Activated CD4-positive, alpha-beta T cell treated with anti-CD3 and anti-CD28 coated beads for 24 hours (primary cell): ENCODE data around the gene ART4.

Source experiments
- DNase-seq, 2 donors: peaks; one replicate each; pipeline ENCODE4 v3.0.0-alpha.2; 2020; ENCODE audit warnings: low read depth in 2 of 2

The ART4 gene, protein sequence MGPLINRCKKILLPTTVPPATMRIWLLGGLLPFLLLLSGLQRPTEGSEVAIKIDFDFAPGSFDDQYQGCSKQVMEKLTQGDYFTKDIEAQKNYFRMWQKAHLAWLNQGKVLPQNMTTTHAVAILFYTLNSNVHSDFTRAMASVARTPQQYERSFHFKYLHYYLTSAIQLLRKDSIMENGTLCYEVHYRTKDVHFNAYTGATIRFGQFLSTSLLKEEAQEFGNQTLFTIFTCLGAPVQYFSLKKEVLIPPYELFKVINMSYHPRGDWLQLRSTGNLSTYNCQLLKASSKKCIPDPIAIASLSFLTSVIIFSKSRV

DNA sequence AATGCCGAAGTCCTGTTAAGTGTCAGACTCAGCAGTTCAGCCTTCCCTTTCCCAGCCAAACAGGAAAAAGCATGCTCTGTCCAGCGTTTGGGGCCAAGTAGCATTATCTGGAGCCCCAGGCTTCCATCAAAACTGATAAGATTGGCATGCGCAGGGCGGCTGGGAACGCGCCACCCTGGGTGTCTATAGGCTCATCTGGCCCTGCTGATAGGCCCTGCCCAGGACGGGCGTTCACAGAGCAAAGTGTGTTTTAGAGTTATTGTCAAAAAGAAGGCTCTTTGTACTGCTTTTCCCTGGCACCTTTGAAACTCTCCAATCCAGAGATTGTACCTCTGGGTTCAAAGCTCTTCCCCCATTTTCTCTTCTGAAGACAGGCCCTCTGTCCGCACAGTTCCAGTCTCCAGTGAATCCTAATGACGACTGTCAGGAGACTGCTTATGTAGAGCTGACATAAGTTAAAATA, at the start of gene ART4:
ART4 (minus strand) TSS at position 102 of the 463 bp plus-strand sequence. CDS start 413 bp downstream, outside the sequence.
- no peak for DNase-seq

DNA sequence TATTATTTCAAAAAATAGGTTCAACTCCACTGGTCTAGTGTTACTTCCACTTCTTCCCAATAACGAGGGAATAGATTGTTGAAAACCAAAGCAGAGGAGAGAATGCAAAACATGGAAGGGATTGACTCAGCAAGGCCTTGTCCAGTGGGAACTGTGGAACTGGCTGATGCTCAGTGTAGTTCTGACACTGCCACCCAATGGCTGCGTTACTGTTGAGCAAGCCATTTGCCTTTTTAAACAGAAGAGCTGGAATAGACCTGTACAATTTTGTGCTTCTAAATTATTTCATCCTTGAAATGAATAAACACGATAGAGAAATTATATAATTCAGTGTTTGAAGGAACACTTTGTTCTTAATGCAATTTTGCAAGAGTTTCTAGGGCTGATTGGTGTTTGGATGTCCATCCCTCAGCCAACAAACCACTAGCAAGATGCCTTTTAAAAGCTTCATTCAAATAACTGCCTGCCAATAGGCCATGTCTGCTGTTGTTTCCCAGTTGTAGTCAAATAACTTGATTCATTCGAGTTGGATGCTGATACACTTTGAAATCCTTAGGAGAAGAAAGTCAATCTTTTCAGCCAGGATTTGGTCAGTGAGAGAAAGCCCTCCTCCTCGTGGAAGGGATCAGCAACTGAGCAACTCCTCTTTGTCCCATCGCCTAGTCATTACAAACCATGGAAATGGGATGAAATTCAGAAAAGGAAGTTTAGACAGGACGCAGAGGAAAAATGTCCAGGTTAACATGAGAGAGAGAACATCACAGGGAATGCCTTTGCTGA, 49.6 kb upstream of the ART4 start:
- DNase-seq, result no peak

DNA sequence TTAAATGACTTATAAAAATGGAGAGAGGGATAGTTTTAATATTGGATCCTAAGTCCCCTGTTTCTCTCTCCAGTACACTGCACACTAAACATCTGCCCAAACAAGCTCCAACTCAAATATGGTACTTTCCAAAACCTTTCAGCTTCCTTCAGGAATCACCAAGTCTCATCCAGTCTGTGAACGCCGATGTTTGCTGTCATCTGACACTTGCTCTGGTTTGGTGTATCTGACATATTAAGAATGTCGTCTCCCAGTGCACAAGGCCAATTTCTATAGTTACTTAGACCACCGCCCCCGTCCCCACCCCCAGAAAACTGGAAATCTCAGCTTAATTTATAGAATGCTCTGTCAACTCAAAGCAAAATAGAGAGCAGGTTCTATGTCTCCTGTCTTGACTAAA, 47.4 kb upstream of the ART4 start:
- no peak for DNase-seq

DNA sequence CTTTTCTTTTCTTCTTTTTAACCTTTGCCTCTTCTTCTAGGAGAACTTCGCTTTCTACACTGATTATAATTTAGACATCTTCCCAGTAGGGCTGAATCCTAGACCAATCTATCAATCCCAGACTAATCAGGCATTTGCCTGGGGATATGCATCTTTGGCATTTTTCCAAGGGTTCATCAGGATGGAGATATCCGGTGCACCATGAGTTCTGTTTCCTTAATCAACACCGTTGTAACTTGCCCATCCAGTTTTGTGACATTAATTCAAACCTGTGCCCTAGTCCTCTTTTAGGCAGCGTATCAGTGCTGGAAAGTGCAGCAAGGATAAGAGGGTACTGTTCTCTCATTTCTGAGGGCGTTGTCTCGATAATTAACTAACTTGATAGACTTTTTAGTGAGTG, 42.9 kb upstream of the ART4 start:
- DNase-seq, result no peak

DNA sequence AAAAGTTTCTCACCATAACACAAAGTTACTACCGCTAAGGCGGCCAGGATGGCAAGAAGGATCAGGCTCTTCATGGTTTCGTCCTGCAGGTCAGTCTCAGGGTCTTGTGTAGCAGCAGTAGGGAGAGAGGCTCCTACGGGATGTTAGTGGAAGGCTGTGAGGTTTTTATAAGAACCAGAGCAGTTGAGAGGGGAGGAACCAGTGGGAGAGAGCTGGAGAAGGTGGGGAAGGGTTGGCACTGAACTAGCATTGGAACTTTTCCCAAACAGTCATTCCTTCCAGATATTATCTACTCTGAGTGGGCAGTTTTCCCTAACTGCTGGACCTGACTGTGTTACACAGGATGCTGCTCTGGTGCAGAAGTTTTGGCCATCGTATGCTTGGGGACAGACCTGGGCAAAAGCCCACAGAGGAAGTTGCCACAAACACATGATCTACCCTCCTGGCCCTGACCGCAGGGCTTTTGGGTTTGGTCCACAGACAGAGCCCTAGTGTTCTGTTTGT, 42.4 kb upstream of the ART4 start, which contains the start of gene MGP:
MGP (minus strand) TSS at position 137 of the 504 bp plus-strand sequence; CDS start at position 74, 63 bp downstream.
- DNase-seq, result no peak

DNA sequence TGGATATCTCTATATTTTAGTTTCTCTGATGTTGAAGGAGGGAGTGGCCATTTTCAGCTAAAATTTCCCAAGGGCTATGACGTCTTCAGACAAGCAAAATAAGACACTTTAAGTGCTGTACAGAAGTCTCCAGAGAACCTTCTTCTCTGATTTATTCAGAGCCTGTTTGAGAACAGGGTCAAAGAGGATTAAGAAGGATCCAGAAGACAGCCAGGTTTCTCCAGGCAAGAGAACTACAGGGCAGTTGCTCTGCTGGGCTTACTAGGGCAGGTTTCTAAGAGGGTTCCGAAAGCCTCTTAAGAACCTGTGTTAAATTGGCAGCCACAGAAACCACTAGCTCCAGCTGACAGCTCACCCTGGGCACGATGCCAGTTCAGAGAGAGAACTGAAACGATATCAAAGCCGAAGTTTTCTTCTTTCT, 41.1 kb upstream of the ART4 start:
- DNase-seq, result peak; percentile 51 to 52

DNA sequence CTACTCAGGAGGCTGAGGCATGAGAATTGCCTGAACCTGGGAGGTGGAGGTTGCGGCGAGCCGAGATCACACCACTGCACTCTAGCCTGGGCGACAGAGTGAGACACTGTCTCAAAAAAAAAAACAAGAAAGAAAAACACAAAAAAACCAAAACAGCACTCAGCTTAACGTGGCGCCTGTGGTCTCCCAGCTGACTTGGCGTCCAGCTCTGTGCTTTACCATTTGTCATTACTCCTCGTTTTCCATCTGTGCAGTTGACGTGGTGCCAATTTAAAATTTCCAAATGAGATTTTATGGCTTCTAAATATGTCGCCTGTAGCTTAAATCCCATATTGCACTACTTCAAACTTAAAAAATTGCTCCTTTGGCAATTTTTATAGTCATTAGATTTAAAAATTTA, 40.4 kb upstream of the ART4 start:
- DNase-seq, result no peak

DNA sequence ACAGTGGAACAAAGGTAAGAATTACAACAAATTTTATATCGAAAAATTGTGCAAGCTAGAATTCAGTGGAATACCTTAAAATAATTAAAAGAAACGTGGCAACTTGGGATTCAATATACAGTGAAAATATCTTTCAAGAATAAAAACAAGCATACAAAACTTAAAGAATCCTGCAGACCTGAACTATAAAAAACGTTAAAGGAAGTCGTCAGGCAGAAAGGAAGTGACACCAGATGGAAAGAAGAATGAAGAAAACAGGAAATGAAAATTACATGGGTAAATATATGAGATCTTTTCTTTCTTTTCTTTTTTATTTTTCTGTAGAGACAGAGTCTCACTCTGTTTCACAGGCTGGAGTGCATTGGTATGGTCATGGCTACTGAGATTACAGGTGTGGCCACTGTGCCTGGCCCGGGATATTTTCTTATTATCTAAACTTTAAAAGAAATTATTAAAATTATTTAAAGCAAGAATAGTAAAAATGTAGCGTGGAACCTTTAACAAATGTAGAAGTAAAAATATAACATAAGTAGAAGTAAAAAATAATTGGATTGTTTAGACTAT, 37.6 kb upstream of the ART4 start:
- DNase-seq, result no peak

DNA sequence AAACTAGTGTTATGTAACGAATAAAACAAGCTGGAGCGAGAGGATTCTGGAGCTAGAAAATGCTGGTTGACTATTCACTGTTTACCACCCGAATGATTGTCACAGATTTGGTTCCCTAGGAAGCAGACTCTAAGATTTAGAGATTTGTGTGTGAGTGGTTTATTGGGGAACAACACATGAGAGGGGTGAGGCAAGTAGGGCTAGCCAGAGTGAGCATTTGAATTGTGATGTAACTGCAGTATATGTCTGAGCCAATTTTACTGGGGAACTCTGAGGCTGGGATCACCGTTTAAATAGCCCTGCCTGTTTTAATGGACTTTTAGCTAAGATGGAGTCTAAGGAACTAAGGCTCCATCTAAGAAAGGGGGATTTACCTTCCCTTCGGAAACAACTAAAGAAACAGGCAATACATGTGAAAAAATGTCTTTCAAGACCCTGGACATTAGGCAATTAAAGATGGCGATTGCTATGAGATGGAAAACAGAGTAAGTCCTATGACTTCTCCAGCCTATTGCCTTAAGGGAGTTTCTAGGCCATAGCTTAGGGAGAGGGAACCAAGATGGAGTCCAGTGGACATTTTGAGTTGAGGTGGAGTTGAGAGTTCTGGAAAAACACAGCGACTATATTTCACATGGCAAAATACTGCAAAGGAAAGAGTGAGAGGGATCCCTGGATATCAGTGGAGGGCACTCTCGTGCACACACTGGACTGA, 36.1 kb upstream of the ART4 start:
- DNase-seq, result no peak

DNA sequence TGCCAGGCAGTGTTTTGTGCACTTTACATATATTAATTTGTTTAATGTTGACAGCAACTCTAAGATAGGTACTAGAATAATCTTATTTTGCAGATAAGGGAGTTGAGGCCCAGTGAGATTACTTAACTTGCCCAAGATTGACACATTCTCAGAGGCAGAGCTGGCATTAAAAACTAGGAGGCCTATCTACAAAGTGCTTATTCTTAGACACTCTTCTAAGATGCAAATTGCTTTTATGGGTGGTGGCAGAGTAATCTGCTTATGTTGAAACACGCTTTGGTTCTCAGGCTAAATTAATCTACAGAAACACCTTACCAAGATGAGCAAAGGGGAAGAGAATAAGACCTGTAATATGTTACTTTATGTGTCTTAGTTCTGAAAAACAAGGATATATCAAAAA, 35.2 kb upstream of the ART4 start:
- no peak for DNase-seq

DNA sequence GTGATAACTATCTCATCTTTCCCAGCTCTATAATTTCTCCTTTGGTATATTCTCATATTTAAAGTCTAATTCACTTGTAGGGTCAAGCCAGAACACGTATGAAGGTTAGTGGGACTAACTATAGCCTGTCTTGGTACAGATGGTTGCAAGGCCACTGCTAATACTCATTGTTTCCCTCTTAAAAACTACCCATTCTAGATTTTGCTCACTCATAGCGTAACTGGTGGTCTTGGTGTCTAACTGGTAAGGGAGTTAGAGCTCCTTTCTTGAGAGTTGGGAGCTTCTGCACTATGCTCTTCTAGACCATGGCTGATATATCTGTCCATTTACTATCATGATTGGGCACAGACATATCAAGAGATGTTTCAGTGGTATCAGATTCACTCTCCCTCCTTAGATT, 33.5 kb upstream of the ART4 start:
- no peak for DNase-seq

DNA sequence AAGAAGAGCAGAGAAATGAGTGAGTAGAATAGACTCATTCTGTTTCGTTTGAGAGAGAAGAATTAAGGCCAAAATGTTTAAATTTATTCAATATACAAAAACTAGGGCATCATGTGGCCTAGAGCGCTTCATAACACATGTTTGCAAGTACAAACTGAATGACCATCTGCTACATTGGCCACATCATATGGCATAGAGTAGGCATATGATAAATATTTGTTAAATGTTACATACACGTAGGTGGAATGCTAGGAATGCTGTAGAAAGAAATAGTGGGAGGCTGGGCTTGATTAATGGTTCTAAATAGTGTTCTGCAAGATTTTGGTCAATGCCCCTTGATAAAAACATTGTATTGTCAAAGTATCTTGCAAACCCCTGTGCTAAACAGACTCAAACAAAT, 31.6 kb upstream of the ART4 start:
- no peak for DNase-seq

DNA sequence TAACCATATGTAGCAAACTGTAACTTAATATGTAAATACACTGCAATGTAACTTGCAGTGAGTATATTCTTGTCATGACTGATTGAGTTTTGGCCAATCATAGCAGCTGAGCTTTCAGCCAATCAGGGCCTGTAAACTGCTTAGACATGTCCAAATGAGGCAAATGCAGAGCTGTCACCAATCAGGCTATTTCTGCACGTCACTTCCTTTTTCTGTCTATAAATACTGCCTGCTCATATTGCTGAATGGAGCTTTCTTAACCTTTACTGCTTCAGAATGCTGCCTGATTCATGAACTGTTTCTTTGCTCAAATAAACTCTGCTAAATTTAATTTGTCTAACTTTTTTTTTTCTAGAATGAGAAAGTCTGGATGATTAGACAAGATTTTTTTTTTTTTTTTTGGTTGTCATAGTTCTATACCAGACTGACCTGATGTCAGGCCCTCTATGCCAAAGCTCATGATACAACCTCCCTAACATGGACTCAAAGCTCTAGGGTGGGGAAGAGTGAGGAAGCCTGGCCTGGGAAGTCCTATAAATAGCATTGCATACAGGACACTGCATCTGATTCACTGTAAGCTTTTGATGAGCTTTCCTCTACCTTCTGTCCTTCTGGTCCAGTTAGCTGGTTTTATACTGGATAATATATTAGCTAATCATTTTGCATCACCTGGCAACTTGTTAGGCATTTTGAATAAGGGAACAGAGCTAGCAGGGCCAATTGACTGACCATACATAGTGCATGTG, 30.3 kb upstream of the ART4 start:
- DNase-seq, result no peak

DNA sequence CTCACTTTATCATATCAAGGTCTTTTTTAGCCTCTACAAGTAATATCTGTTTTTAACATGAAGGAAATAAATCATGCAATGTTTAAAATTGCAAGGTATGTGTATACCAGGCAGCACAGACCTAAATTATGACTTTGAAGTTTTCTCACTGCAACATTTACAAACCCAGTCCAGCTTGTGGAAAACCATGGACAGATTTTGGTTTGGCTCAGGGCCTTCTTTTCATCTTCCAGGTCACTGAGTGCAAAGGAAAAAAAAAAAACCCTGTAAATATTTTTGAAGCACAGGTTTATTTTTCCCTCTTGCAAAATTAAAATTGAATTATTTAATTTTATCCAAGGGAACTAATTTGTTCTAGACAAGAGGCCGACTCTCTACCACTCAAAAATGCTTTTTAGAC, 28.6 kb upstream of the ART4 start:
- no peak for DNase-seq

DNA sequence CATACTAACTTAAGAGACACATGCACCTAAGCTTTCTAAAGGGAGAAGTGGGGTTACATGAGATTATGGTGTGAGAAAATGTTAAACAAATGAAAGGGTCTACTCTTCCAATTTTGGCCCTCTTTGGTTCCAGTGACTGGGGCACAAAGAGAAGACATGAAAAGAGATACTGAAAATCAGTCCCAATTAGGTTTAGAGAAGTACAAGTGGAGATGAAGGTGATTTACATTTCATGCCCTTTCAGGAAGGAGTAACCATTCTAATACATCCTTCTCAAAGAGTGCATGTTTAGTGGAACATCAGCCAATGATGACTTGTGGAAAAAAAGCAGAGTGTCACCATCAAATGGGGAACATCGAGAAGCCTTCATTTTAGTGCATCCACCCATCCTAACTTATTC, 27.9 kb upstream of the ART4 start:
- no peak for DNase-seq

DNA sequence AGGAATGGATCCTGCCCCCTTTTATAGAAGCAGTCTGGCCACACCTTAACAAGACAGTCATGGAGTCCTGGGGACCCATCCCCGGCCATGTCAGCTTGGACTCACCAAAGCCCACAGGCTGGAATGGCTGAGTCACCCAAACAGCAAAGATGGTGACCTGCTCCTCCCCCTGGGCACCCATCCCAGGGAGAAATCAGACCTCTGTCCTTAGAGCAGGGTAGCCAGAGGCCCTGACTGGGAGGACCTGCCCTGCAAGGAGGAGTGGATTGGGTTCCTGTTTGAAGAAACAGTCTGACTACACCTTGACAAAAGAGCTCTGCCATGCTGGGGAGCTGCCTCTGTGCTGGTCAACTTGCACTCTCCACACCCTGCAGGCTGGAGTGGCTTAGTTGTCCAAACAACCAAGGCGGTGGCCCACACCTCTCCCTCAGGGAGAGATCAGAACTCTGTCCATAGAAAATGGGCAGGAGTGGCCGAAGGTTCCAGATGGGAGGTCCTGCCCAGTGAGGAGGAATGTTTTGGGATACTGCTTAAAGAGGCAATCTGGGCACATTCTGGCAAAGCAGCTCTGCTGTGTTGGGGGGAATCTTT, 25.7 kb upstream of the ART4 start:
- no peak for DNase-seq

DNA sequence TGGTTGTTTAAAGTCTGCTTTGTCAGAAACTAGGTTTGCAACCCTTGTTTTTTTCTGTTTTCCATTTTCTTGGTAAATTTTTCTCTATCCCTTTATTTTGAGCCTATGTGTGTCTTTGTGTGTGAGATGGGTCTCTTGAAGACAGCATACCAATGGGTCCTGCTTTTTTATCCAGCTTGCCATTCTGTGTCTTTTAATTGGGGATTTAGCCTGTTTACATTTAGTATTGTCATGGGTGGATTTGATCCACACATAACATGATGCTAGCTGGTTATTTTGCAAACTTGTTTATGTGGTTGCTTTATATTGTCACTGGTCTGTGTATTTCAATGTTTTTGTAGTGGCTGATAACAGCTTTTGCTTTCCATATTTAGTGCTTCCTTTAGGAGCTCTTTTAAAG, 17.2 kb upstream of the ART4 start:
- DNase-seq, result no peak

DNA sequence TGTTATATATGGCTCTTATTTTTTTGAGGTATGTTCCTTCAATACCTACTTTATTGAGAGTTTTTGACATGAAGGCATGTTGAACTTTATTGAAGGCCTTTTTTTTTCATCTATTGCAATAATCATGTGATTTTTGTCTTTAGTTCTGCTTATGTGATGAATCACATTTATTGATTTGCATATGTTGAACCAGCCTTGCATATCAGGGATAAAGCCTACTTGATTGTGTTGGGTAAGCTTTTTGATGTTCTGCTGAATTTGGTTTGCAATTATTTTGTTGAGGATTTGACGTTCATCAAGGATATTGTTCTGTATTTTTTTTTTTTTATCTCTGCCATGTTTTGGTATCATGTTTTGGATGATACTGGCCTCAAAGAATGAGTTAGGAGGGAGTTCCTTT, 15.2 kb upstream of the ART4 start:
- DNase-seq, result no peak

DNA sequence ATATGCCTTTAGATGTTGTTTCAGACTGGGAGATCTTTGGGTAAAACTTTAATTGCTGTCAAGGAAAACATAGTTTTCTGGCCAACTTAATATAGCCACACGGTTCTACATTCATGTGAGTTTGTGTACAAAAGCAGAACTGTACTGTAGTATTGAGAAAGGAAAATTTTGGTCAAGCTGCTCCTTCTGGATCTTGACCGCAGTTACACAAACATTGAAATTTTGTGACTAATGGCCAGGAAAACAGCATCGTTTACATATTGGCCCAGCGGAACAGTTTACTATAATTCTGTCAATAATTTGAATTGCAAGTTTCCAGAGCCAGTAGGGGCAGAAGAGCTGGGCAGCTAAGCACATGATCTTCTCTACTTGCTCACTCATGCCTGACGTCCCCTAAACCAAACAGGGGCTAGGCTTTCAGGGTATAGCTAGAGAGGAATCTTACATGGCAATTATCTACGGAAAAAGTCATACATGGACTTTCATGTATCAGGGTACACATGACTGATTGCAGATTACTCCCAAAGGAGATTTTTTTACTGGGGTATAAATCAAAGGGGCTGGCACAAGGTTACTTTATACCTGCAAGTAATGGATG, 11.4 kb upstream of the ART4 start:
- DNase-seq, result no peak

DNA sequence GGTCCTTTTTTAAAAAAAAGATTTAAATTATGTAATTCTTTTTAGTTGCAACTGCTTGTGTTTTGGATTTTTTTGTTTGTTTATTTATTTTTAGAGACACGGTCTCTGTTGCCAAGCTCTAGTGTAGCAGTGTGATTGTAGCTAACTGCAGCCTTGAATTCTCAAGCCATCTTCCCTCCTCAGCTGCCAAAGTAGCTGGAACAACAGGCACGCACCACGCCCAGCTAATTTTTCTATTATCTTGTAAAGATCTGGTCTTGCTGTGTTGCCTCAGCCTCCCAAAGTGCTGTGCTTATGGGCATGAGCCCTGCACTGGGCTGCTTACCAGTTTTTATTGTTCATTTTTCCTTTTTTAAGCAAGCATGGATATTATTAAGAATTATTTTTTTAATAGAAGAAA, 10.6 kb upstream of the ART4 start:
- DNase-seq, result no peak
